Lower lobe of right lung (tissue), 2 donors: ENCODE measurements around the gene AUTS2. TPM values are rescaled to one million over a fixed set of nuclear protein-coding genes. Genes with fewer than 3 reads are reported as not detected.

ENCODE experiments used
- ATAC-seq, 2 donors: fragments of 200-7000 bp; cut with Tn5 transposase; one replicate each; pipeline ENCODE4 v1.9.1; 2020 to 2022; ENCODE audit warnings: mild to moderate bottlenecking in 2 of 2, moderate library complexity in 2 of 2
- DNase-seq: peaks from one replicate; pipeline ENCODE4 v3.0.0-alpha.2; 2020
- H3K27ac ChIP-seq: fragments of 200-600 bp; one replicate; pipeline ENCODE4 v1.8.0; 2022
- H3K27me3 ChIP-seq: fragments of 200-600 bp; one replicate; pipeline ENCODE4 v1.8.0; 2022; ENCODE audit warnings: low read depth
- H3K36me3 ChIP-seq: fragments of 200-600 bp; one replicate; pipeline ENCODE4 v1.8.0; 2022; ENCODE audit warnings: mild to moderate bottlenecking
- H3K4me1 ChIP-seq: fragments of 200-600 bp; one replicate; pipeline ENCODE4 v1.8.0; 2022
- H3K4me3 ChIP-seq: fragments of 200-600 bp; one replicate; pipeline ENCODE4 v1.8.0; 2022; ENCODE audit warnings: mild to moderate bottlenecking
- H3K9me3 ChIP-seq: fragments of 200-600 bp; one replicate; pipeline ENCODE4 v1.8.0; 2022
- CTCF ChIP-seq: fragments of 200-600 bp; IDR thresholded peaks from one replicate; pipeline ENCODE4 v1.8.0; 2022; ENCODE audit warnings: antibody characterized with exemption, mild to moderate bottlenecking
- intact Hi-C: fragments of 100-400 bp; cut with DNase I; formaldehyde crosslinking; loops from one replicate; pipeline ENCODE4 v1.11.0; 2022
- total RNA-seq: library from RNA; stranded (reverse); fragmentation: NEBNext Ultra II Directional; extraction: Animal tissue kit (Norgen Biotek cat#: 25700); gene quantifications from one replicate; pipeline ENCODE4 v1.2.1, GENCODE V29; 2021
- donor health status: DM: no; HTN: yes; CAD: no; lungs with severe emphysema.

The AUTS2 gene
- total RNA-seq, 1 donor from 2014 or later: 45.7 TPM

- H3K27ac ChIP-seq: no peak overlapping the region
- TF ChIP-seq CTCF: no peak
- H3K9me3 ChIP-seq: no peaks in the 10 kb centered on the region
- no peak overlapping the region for H3K4me3 ChIP-seq
- no peak for DNase-seq
- no peaks in the 10 kb centered on the region for H3K36me3 ChIP-seq
- intact Hi-C loops: no loop called here
- H3K27me3 ChIP-seq: no peaks in the 10 kb centered on the region
- no peak for ATAC-seq
- H3K4me1 ChIP-seq: no peaks in the 10 kb centered on the region
Observed at GRCh38 chr7:70416986-70417655, 818.8 kb downstream of the AUTS2 start.

GRCh38 chr7:70419526-70420380 is 821.5 kb downstream of the AUTS2 start:
- TF ChIP-seq CTCF: no peak
- no peaks in the 10 kb centered on the region for H3K36me3 ChIP-seq
- H3K4me3 ChIP-seq: no peak overlapping the region
- no peak for DNase-seq
- no peaks in the 10 kb centered on the region for H3K9me3 ChIP-seq
- no peak for ATAC-seq
- H3K4me1 ChIP-seq: no peaks in the 10 kb centered on the region
- no peaks in the 10 kb centered on the region for H3K27me3 ChIP-seq
- intact Hi-C loops: no loop called here
- H3K27ac ChIP-seq: no peak overlapping the region

GRCh38 chr7:70420381-70420662 is 822.0 kb downstream of the AUTS2 start:
- DNase-seq (no peak), ATAC-seq (no peak)
- Histone ChIP-seq H3K36me3 (no peaks in the 10 kb centered on the region), H3K27ac (no peak overlapping the region), H3K4me1 (no peaks in the 10 kb centered on the region), H3K27me3 (no peaks in the 10 kb centered on the region), H3K4me3 (no peak overlapping the region), H3K9me3 (no peaks in the 10 kb centered on the region)
- no peak for TF ChIP-seq CTCF
- intact Hi-C loops: no loop called here

- H3K9me3 ChIP-seq: no peaks in the 10 kb centered on the region
- DNase-seq (no peak), ATAC-seq (no peak)
- intact Hi-C loops: no loop called here
- H3K4me3 ChIP-seq: no peak overlapping the region
- no peaks in the 10 kb centered on the region for H3K27me3 ChIP-seq
- no peak for TF ChIP-seq CTCF
- H3K4me1 ChIP-seq: no peaks in the 10 kb centered on the region
- no peak overlapping the region for H3K27ac ChIP-seq
- H3K36me3 ChIP-seq: no peaks in the 10 kb centered on the region
Observed at GRCh38 chr7:70421319-70421718, 823.0 kb downstream of the AUTS2 start.

- no peak for TF ChIP-seq CTCF
- H3K27ac ChIP-seq: no peak overlapping the region
- DNase-seq: no peak
- H3K36me3 ChIP-seq: no peaks in the 10 kb centered on the region
- no peaks in the 10 kb centered on the region for H3K4me1 ChIP-seq
- no peak for ATAC-seq
- H3K27me3 ChIP-seq: no peaks in the 10 kb centered on the region
- no peaks in the 10 kb centered on the region for H3K9me3 ChIP-seq
- intact Hi-C loops: no loop called here
- no peak overlapping the region for H3K4me3 ChIP-seq
Observed at GRCh38 chr7:70426249-70426880, 828.1 kb downstream of the AUTS2 start.
